ENCODE measurements around the gene GPR180. TPM values are rescaled to one million over a fixed set of nuclear protein-coding genes. Genes with fewer than 3 reads are reported as not detected.

GPR180 gene
- total RNA-seq = 5.5 TPM
- long read RNA-seq, full-length matches to known transcripts = 33 of 33 reads
- long read RNA-seq, partial matches to known transcripts = 0 of 33 reads
- long read RNA-seq, other reads (novel, unspliced or antisense) = 0 of 33 reads

GRCh38 chr13:94601446-94602431 is at the start of gene GPR180:
Gene GPR180, plus strand, starts transcription at chr13:94601857. Its CDS starts 71 bp downstream, at chr13:94601928.
- ATAC-seq (ENCODE audit: poor library complexity) (peak; percentile 100), DNase-seq (peak; percentile 98)
- intact Hi-C loops (cut with DNase I) = no loop called here

- DNase-seq = no peak
- intact Hi-C loops (cut with DNase I) = no loop called here
- no peak for ATAC-seq (ENCODE audit: poor library complexity)
Measured at GRCh38 chr13:94552095-94552494, 49.6 kb upstream of the GPR180 start.

GRCh38 chr13:94553766-94554165 is 47.9 kb upstream of the GPR180 start:
- intact Hi-C loops (cut with DNase I) = no loop called here
- DNase-seq = no peak
- ATAC-seq (ENCODE audit: poor library complexity) = no peak

DNA sequence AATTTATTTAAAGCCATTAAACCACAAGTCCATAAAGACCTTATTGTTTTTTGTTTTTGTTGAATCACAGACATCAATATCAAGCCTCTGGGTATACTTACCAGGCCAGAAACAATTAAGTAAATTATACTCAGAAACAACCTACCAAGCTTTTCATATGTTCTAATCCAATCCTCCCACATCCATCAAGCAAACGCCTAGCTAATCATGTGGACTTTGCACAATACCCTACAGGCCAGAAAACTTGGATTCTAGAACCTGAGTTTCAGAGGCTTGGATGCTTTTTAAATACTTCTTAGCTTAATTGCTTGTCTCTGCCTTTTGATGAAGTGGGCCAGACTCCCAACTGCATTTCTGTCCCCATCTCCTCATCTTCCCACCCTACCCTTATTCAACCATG is 45.6 kb upstream of the GPR180 start:
- intact Hi-C loops (cut with DNase I) = no loop called here
- DNase-seq (no peak), ATAC-seq (ENCODE audit: poor library complexity) (peak; percentile 64)

DNA sequence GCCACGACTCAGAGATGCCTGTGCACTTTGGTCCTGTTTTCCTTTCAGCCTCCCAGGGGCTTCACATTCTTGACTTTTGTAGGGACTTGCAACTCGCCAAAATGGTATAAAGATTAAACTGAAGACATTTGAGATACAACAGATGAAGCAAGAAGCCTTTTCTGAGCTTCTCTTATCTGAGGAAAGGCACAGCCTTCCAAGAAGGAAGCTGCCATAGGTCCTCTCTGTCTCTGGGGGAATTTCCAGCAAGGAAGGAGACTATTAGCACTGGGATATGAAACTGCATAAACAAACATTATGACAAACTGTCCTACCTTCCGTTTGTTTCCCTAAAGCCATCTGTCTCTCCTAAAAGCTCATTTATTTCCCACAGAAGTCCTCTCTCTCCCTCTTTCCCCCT is 45.0 kb upstream of the GPR180 start:
- ATAC-seq (ENCODE audit: poor library complexity) (peak; percentile 63), DNase-seq (no peak)
- intact Hi-C loops (cut with DNase I) = no loop called here

- intact Hi-C loops (cut with DNase I) = no loop called here
- no peak for ATAC-seq (ENCODE audit: poor library complexity)
- DNase-seq = no peak
Measured at GRCh38 chr13:94557684-94558235, 43.9 kb upstream of the GPR180 start.

GRCh38 chr13:94558716-94559115 is 42.9 kb upstream of the GPR180 start:
- intact Hi-C loops (cut with DNase I) = no loop called here
- ATAC-seq (ENCODE audit: poor library complexity) (no peak), DNase-seq (no peak)

GRCh38 chr13:94559222-94559795 is 42.3 kb upstream of the GPR180 start:
- intact Hi-C loops (cut with DNase I) = no loop called here
- no peak for ATAC-seq (ENCODE audit: poor library complexity)

DNA sequence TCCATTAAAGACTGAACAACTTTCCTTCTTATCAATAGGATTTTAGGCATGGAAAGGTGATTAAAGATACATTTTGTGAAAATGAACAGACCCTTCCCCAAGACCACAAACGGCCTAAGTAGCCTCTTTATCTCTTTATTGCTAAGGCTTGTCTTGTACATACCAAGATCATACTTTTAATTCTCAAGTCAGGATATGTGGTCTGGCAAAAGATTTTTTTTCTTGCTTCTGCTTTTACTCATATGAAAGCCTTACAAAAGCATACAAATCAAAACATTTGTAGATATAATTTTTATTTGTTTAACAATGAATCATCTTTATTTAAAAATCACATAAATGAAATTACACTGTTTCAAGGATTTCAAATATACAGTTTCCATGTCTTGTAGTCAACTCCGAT is 41.5 kb upstream of the GPR180 start:
- DNase-seq = no peak
- intact Hi-C loops (cut with DNase I) = no loop called here
- no peak for ATAC-seq (ENCODE audit: poor library complexity)

More at GRCh38 chr13:94559222-94559795, 42.3 kb upstream of the GPR180 start:
- no peak for DNase-seq

DNA sequence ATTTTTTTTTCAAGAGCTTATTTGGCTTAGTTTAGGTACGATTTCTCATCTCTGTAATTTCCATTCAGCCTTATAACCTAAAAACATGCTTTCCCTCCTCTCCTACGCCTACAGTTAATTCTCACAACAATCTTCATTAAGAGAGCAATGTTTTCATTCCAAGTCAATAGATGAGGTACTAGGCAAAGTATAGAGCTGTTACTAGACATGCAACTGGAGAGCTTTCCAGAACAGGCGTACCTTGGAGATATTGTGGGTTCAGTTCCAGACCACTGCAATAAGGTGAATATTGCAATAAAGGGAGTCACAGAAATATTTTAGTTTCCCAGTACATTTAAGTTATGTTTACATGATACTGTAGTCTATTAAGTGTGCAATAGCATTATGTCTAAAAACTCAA is 40.5 kb upstream of the GPR180 start:
- ATAC-seq (ENCODE audit: poor library complexity) (no peak), DNase-seq (no peak)
- intact Hi-C loops (cut with DNase I) = no loop called here

- DNase-seq = no peak
Measured at GRCh38 chr13:94567581-94567980, 34.1 kb upstream of the GPR180 start.

GRCh38 chr13:94568443-94568842 is 33.2 kb upstream of the GPR180 start:
- intact Hi-C loops (cut with DNase I) = no loop called here
- no peak for ATAC-seq (ENCODE audit: poor library complexity)
- DNase-seq = no peak

More at GRCh38 chr13:94567581-94567980, 34.1 kb upstream of the GPR180 start:
- no peak for ATAC-seq (ENCODE audit: poor library complexity)
- intact Hi-C loops (cut with DNase I) = no loop called here

DNA sequence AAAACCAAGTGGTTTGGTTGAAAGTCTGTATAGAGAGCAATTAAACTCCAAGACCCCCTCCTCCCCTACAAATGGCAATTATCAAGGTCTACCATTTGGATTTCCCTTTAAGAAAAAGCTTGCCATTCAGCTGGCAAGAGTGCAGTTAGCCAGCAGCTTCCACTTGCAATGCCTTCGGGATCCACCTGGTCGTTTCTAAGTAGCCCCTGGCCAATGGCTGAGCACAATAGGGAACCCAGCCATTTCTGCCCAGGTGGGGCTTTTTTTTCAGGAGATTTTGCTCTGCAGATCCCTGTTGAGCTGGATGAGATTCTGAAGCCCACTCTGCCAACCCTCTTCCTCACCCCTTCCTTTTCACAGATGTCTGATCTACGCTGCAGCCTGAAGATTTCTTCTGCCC is 32.0 kb upstream of the GPR180 start:
- no peak for DNase-seq
- intact Hi-C loops (cut with DNase I) = no loop called here
- no peak for ATAC-seq (ENCODE audit: poor library complexity)

DNA sequence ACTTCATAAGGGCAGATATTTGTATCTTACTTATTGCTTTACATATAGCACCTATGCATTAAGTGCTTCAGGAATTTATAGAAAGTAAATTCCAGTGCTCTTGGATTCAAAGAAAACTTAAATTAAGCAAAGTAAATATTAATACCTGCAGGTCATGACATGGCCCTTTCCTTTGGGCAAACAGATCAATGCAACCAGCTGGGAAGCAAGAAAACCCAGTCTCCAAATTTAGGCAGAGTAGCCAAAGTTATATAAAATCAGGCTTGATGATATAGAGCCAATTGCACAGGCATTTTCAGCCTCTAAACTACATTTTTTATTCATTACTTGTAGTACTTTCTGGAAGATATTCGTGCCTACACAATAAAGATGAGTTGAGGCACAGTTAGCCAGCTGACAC is 22.6 kb upstream of the GPR180 start:
- DNase-seq (no peak), ATAC-seq (ENCODE audit: poor library complexity) (no peak)
- intact Hi-C loops (cut with DNase I) = no loop called here

DNA sequence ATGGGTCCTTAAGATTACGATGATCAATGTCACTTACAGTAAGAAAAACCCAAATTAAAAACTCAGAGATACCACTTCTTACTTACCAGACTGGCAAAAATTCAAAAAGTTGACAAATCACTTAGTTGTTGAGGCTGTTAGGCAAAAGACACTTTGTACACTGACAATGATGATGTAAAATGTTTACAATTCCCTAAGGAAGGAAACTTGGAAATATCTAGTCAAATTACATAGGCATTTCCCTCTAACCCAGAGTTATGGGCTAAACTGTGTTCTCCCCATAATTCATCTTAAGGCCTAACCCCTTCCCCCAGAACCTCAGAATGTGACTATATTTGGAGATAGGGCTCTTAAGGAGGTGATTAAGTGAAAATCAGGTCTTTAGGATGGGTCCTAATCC is 17.7 kb upstream of the GPR180 start:
- no peak for ATAC-seq (ENCODE audit: poor library complexity)
- intact Hi-C loops (cut with DNase I) = no loop called here

DNA sequence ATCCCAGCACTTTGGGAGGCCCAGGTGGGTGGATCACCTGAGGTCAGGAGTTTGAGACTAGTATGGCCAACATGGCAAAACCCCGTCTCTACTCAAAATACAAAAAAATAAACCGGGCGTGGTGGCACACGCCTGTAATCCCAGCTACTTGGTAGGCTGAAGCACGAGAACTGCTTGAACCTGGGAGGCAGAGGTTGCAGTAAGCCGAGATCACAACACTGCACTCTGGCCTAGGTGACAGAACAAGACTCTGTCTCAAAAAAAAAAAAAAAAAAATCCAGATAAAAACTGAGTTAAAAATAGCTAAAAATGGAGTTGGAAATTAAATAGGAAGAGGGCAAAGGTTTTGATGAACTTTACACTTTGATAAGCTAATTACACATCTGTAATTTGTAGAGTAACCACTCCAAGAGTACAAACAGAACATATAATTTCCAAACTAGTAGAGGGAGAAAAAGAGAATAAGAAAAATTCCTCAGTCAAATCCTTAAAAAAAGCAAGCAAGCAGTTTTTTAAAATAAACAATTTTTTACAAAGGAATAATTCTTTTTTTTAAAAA is 16.0 kb upstream of the GPR180 start:
- ATAC-seq (ENCODE audit: poor library complexity) (no peak), DNase-seq (no peak)
- intact Hi-C loops (cut with DNase I) = no loop called here

More for the DNA sequence above, 17.7 kb upstream of the GPR180 start:
- no peak for DNase-seq

DNA sequence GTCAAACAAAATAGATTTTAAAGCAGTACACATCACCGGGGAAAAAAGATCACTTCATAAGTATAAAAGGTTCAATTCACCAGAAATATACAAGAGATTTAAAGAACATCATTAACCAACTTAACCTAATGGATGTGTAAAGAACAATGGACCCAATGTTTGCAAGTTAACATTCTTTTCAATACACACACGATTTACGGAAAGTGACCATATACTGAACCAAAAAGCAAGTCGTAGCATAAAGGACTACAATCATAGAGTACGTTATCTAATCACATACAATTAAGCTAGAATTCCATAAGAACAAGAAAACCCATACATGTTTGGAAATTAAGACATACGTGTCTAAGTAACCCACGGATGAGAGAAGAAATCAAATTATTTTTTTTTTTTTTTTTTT is 15.3 kb upstream of the GPR180 start:
- DNase-seq = no peak
- intact Hi-C loops (cut with DNase I) = no loop called here
- no peak for ATAC-seq (ENCODE audit: poor library complexity)

GRCh38 chr13:94588541-94588940 is 13.1 kb upstream of the GPR180 start:
- DNase-seq = no peak
- no peak for ATAC-seq (ENCODE audit: poor library complexity)
- intact Hi-C loops (cut with DNase I) = no loop called here

- no peak for ATAC-seq (ENCODE audit: poor library complexity)
- intact Hi-C loops (cut with DNase I) = no loop called here
- DNase-seq = no peak
Measured at GRCh38 chr13:94590744-94591143, 10.9 kb upstream of the GPR180 start.

All from Right ventricle myocardium superior (tissue), 1 donor.